CD4-positive, alpha-beta memory T cell (primary cell): ENCODE data around the gene SPSB1. TPM values are rescaled to one million over a fixed set of nuclear protein-coding genes. Genes with fewer than 3 reads are reported as not detected.

Experiments
- CTCF ChIA-PET: fragments of 350-600 bp; sonication (Branson Sonifier 250); formaldehyde crosslinking; loops from one replicate; lab custom pipeline; 2021; ENCODE audit warnings: inconsistent platforms; ENCODE audit not compliant: partially characterized antibody; lab: Charles Lee
- POLR2A ChIA-PET: fragments of 350-600 bp; sonication (Branson Sonifier 250); formaldehyde crosslinking; loops from one replicate; lab custom pipeline; 2021; ENCODE audit not compliant: partially characterized antibody; lab: Charles Lee
- DNase-seq, 5 donors: peaks; one replicate each; pipeline versions ENCODE4 v3.0.0 to v3.0.0-alpha.2; 2020 to 2022; ENCODE audit warnings: mixed read lengths in 1 of 5
- H3K27ac ChIP-seq: one replicate; pipeline ENCODE4 v1.7.0; 2013; ENCODE audit warnings: low read depth, low read length
- H3K27me3 ChIP-seq: 2 replicates; pipeline ENCODE4 v1.7.0; 2013; ENCODE audit warnings: mild to moderate bottlenecking, low read length, moderate library complexity; ENCODE audit not compliant: insufficient read depth
- H3K36me3 ChIP-seq: 2 replicates; pipeline ENCODE4 v1.7.0; 2013; ENCODE audit warnings: mild to moderate bottlenecking, low read length, moderate library complexity; ENCODE audit not compliant: insufficient read depth
- H3K4me1 ChIP-seq: 2 replicates; pipeline ENCODE4 v1.7.0; 2013; ENCODE audit warnings: mild to moderate bottlenecking, low read length, moderate library complexity; ENCODE audit not compliant: insufficient read depth
- H3K4me3 ChIP-seq, 2 donors: one replicate each; pipeline ENCODE4 v1.7.0; 2013; ENCODE audit warnings: low read length in 2 of 2, mild to moderate bottlenecking in 1 of 2
- H3K9me3 ChIP-seq, 2 donors: one replicate each; pipeline ENCODE4 v1.7.0; 2013; ENCODE audit warnings: low read length in 2 of 2, control low read depth in 1 of 2; ENCODE audit not compliant: control insufficient read depth in 1 of 2
- H3K27ac Mint-ChIP-seq, 7 donors: one replicate each; pipeline ENCODE4 v1.8.0; 2020 to 2021; ENCODE audit warnings: mixed read lengths in 7 of 7, mild to moderate bottlenecking in 6 of 7, inconsistent platforms in 3 of 7, moderate library complexity in 3 of 7
- H3K27me3 Mint-ChIP-seq, 2 donors: one replicate each; pipeline ENCODE4 v1.8.0; 2020 to 2021; ENCODE audit warnings: mixed read lengths in 2 of 2
- H3K36me3 Mint-ChIP-seq, 2 donors: one replicate each; pipeline ENCODE4 v1.8.0; 2020 to 2021; ENCODE audit warnings: mixed read lengths in 2 of 2, inconsistent platforms in 1 of 2, mild to moderate bottlenecking in 1 of 2
- H3K4me1 Mint-ChIP-seq, 4 donors: one replicate each; pipeline ENCODE4 v1.8.0; 2020 to 2021; ENCODE audit warnings: mixed read lengths in 4 of 4, mild to moderate bottlenecking in 1 of 4
- H3K4me3 Mint-ChIP-seq, 8 donors: one replicate each; pipeline ENCODE4 v1.8.0; 2020 to 2021; ENCODE audit warnings: mixed read lengths in 8 of 8, mild to moderate bottlenecking in 7 of 8, moderate library complexity in 6 of 8, inconsistent platforms in 3 of 8
- H3K9me3 Mint-ChIP-seq, 8 donors: one replicate each; pipeline ENCODE4 v1.8.0; 2020 to 2021; ENCODE audit warnings: mixed read lengths in 8 of 8, mild to moderate bottlenecking in 5 of 8, inconsistent platforms in 3 of 8, moderate library complexity in 1 of 8
- intact Hi-C: fragments of 100-400 bp; cut with micrococcal nuclease; formaldehyde crosslinking; loops from one replicate; pipeline ENCODE4 v1.15.1; 2023
- polyA plus RNA-seq, 2 donors: library from polyadenylated mRNA; unstranded; fragments of 300-500 nt; fragmentation: Illumina TruSeq; gene quantifications; one replicate each; pipeline ENCODE4 v1.2.3, GENCODE V29; 2021
- total RNA-seq, 2 experiments: library from RNA; stranded (reverse); gene quantifications; one replicate each; pipeline ENCODE4 v1.2.3, GENCODE V29; 2021

SPSB1 gene
- total and polyA plus RNA-seq, 4 experiments from 2014 or later = 2.8 to 4.5 (median 3.7) TPM

- CTCF ChIA-PET = no interaction called here
Measured at GRCh38 chr1:9350013-9350908, 57.6 kb downstream of the SPSB1 start.

GRCh38 chr1:9350960-9351359 is 58.3 kb downstream of the SPSB1 start:
- Mint-ChIP-seq H3K4me1 (peaks cover 0 to 6% (median 2%) of the 10 kb centered on the region in 4 donors), H3K4me3 (no peak overlapping the region), H3K27me3 (no peaks in the 10 kb centered on the region), H3K36me3 (peaks cover 3 to 11% of the 10 kb centered on the region in 2 donors), H3K9me3 (no peaks in the 10 kb centered on the region), H3K27ac (peak overlapping the region in 1 of 7 donors; percentile 27)
- POLR2A ChIA-PET = no interaction called here
- H3K4me1 ChIP-seq = no peaks in the 10 kb centered on the region
- no peaks in the 10 kb centered on the region for H3K9me3 ChIP-seq
- no peaks in the 10 kb centered on the region for H3K27me3 ChIP-seq
- CTCF ChIA-PET = no interaction called here
- H3K27ac ChIP-seq = no peak overlapping the region
- intact Hi-C loops = no loop called here
- no peak for DNase-seq
- H3K36me3 ChIP-seq = no peaks in the 10 kb centered on the region
- no peak overlapping the region for H3K4me3 ChIP-seq

More at GRCh38 chr1:9350013-9350908, 57.6 kb downstream of the SPSB1 start:
- Histone ChIP-seq H3K4me1 (no peaks in the 10 kb centered on the region), H3K36me3 (no peaks in the 10 kb centered on the region), H3K27me3 (no peaks in the 10 kb centered on the region), H3K27ac (no peak overlapping the region), H3K9me3 (no peaks in the 10 kb centered on the region), H3K4me3 (no peak overlapping the region)
- intact Hi-C loops = no loop called here
- H3K9me3 Mint-ChIP-seq = no peaks in the 10 kb centered on the region
- no peaks in the 10 kb centered on the region for H3K27me3 Mint-ChIP-seq
- H3K4me3 Mint-ChIP-seq = no peak overlapping the region
- H3K36me3 Mint-ChIP-seq = peaks cover 0 to 5% of the 10 kb centered on the region in 2 donors
- peak overlapping the region in 1 of 7 donors; percentile 9 for H3K27ac Mint-ChIP-seq
- no peak for DNase-seq
- POLR2A ChIA-PET = no interaction called here
- H3K4me1 Mint-ChIP-seq = peaks cover 0 to 6% (median 2%) of the 10 kb centered on the region in 4 donors

GRCh38 chr1:9351654-9352271 is 59.1 kb downstream of the SPSB1 start:
- ChIA-PET POLR2A (no interaction called here), CTCF (no interaction called here)
- no peak for DNase-seq
- H3K27ac Mint-ChIP-seq = no peak overlapping the region
- intact Hi-C loops = no loop called here
- H3K27me3 Mint-ChIP-seq = no peaks in the 10 kb centered on the region
- Histone ChIP-seq H3K9me3 (no peaks in the 10 kb centered on the region), H3K4me3 (no peak overlapping the region), H3K27ac (no peak overlapping the region), H3K27me3 (no peaks in the 10 kb centered on the region), H3K4me1 (no peaks in the 10 kb centered on the region), H3K36me3 (no peaks in the 10 kb centered on the region)
- H3K36me3 Mint-ChIP-seq = peaks cover 7 to 14% of the 10 kb centered on the region in 2 donors
- no peak overlapping the region for H3K4me3 Mint-ChIP-seq
- peaks cover 0 to 6% (median 5%) of the 10 kb centered on the region in 4 donors for H3K4me1 Mint-ChIP-seq
- peaks cover 0 to 2% (median 0%) of the 10 kb centered on the region in 8 donors for H3K9me3 Mint-ChIP-seq

- DNase-seq = no peak
- no peak overlapping the region for H3K4me3 ChIP-seq
- H3K27ac Mint-ChIP-seq = no peak overlapping the region
- ChIA-PET POLR2A (no interaction called here), CTCF (no interaction called here)
- no peaks in the 10 kb centered on the region for H3K4me1 ChIP-seq
- H3K9me3 Mint-ChIP-seq = peaks cover 0 to 3% (median 0%) of the 10 kb centered on the region in 8 donors
- peaks cover 8 to 22% of the 10 kb centered on the region in 2 donors for H3K36me3 Mint-ChIP-seq
- H3K4me3 Mint-ChIP-seq = no peak overlapping the region
- peaks cover 0 to 9% (median 7%) of the 10 kb centered on the region in 4 donors for H3K4me1 Mint-ChIP-seq
- no peaks in the 10 kb centered on the region for H3K9me3 ChIP-seq
- intact Hi-C loops = no loop called here
- no peaks in the 10 kb centered on the region for H3K36me3 ChIP-seq
- H3K27ac ChIP-seq = no peak overlapping the region
- no peaks in the 10 kb centered on the region for H3K27me3 Mint-ChIP-seq
- H3K27me3 ChIP-seq = no peaks in the 10 kb centered on the region
Measured at GRCh38 chr1:9352377-9353134, 59.9 kb downstream of the SPSB1 start.

GRCh38 chr1:9355503-9355902 is 62.8 kb downstream of the SPSB1 start:
- no peaks in the 10 kb centered on the region for H3K27me3 Mint-ChIP-seq
- H3K27ac ChIP-seq = no peak overlapping the region
- peaks cover 0 to 6% (median 5%) of the 10 kb centered on the region in 4 donors for H3K4me1 Mint-ChIP-seq
- POLR2A ChIA-PET = no interaction called here
- H3K9me3 Mint-ChIP-seq = peaks cover 0 to 3% (median 0%) of the 10 kb centered on the region in 8 donors
- no peaks in the 10 kb centered on the region for H3K27me3 ChIP-seq
- no peak overlapping the region for H3K4me3 ChIP-seq
- H3K27ac Mint-ChIP-seq = no peak overlapping the region
- H3K4me1 ChIP-seq = no peaks in the 10 kb centered on the region
- intact Hi-C loops = no loop called here
- peaks cover 8 to 17% of the 10 kb centered on the region in 2 donors for H3K36me3 Mint-ChIP-seq
- no peaks in the 10 kb centered on the region for H3K9me3 ChIP-seq
- CTCF ChIA-PET = no interaction called here
- H3K36me3 ChIP-seq = no peaks in the 10 kb centered on the region
- H3K4me3 Mint-ChIP-seq = no peak overlapping the region
- no peak for DNase-seq

GRCh38 chr1:9356021-9356420 is 63.3 kb downstream of the SPSB1 start:
- Histone ChIP-seq H3K27me3 (no peaks in the 10 kb centered on the region), H3K4me1 (no peaks in the 10 kb centered on the region), H3K36me3 (no peaks in the 10 kb centered on the region), H3K4me3 (no peak overlapping the region), H3K27ac (no peak overlapping the region), H3K9me3 (no peaks in the 10 kb centered on the region)
- no peak overlapping the region for H3K4me3 Mint-ChIP-seq
- POLR2A ChIA-PET = no interaction called here
- H3K36me3 Mint-ChIP-seq = peaks cover 8 to 17% of the 10 kb centered on the region in 2 donors
- CTCF ChIA-PET = no interaction called here
- peaks cover 0 to 6% (median 5%) of the 10 kb centered on the region in 4 donors for H3K4me1 Mint-ChIP-seq
- H3K27me3 Mint-ChIP-seq = no peaks in the 10 kb centered on the region
- no peak overlapping the region for H3K27ac Mint-ChIP-seq
- H3K9me3 Mint-ChIP-seq = peaks cover 0 to 3% (median 0%) of the 10 kb centered on the region in 8 donors
- intact Hi-C loops = no loop called here
- no peak for DNase-seq
